HEK293T (cell line): ENCODE data around the gene FBRSL1.

Experiments
- FOXK2 ChIP-seq: fragments of 450-650 bp; IDR thresholded peaks from 2 replicates; pipeline ENCODE4 v1.6.1; 2016; ENCODE audit warnings: mild to moderate bottlenecking
- FOXM1 ChIP-seq: fragments of 450-650 bp; IDR thresholded peaks from 2 replicates; pipeline ENCODE4 v1.6.1; 2017; ENCODE audit warnings: mild to moderate bottlenecking, borderline replicate concordance
- HDGF ChIP-seq: fragments of 450-650 bp; IDR thresholded peaks from 2 replicates; pipeline ENCODE4 v1.6.1; 2017; ENCODE audit warnings: antibody characterized with exemption, borderline replicate concordance

GRCh38 chr12:132462788-132463187 lies 27.2 kb upstream of the FBRSL1 start:
- TF ChIP-seq FOXM1 (no peak), HDGF (no peak), FOXK2 (no peak)
